Chondrocyte (in vitro differentiated cells): ENCODE data around the gene LRRC71. TPM values are rescaled to one million over a fixed set of nuclear protein-coding genes. Genes with fewer than 3 reads are reported as not detected.

Experiments
- DNase-seq: peaks from one replicate; pipeline ENCODE4 v3.0.0; 2021; ENCODE audit warnings: mixed read lengths, low spot score
- H3K27ac Mint-ChIP-seq: one replicate; pipeline ENCODE4 v1.8.0; 2021; ENCODE audit warnings: mild to moderate bottlenecking, moderate library complexity, mixed read lengths; ENCODE audit not compliant: unreplicated experiment
- H3K27me3 Mint-ChIP-seq: 2 replicates; pipeline ENCODE4 v1.8.0; 2021; ENCODE audit warnings: low read depth, mixed read lengths
- H3K36me3 Mint-ChIP-seq: 2 replicates; pipeline ENCODE4 v1.8.0; 2021; ENCODE audit warnings: low read depth, mixed read lengths
- H3K4me1 Mint-ChIP-seq: 2 replicates; pipeline ENCODE4 v1.8.0; 2021; ENCODE audit warnings: low read depth, mild to moderate bottlenecking, mixed read lengths
- H3K4me3 Mint-ChIP-seq: one replicate; pipeline ENCODE4 v1.8.0; 2021; ENCODE audit warnings: mild to moderate bottlenecking, moderate library complexity, mixed read lengths; ENCODE audit not compliant: unreplicated experiment
- H3K9me3 Mint-ChIP-seq: 2 replicates; pipeline ENCODE4 v1.8.0; 2021; ENCODE audit warnings: low read depth, mixed read lengths
- CTCF ChIP-seq: fragments of 200-600 bp; sonication (generic); IDR thresholded peaks from 2 replicates; pipeline ENCODE4 v1.5.0; 2021; ENCODE audit warnings: antibody characterized with exemption, mild to moderate bottlenecking, moderate library complexity
- total RNA-seq: library from RNA; stranded (reverse); gene quantifications from 3 replicates; pipeline ENCODE4 v1.2.1, GENCODE V29; 2021

LRRC71 gene
- total RNA-seq, 1 donor from 2014 or later, result not detected

- no peak for TF ChIP-seq CTCF
- H3K4me1 Mint-ChIP-seq, result peaks cover 18% of the 10 kb centered on the region
- H3K27me3 Mint-ChIP-seq, result peaks cover 2% of the 10 kb centered on the region
- DNase-seq, result peak; percentile 39
- H3K9me3 Mint-ChIP-seq, result no peaks in the 10 kb centered on the region
- H3K4me3 Mint-ChIP-seq, result no peak overlapping the region
- H3K27ac Mint-ChIP-seq, result peak overlapping the region; percentile 24
- peaks cover 1% of the 10 kb centered on the region for H3K36me3 Mint-ChIP-seq
Observed at GRCh38 chr1:156905651-156906050, 14.8 kb upstream of the LRRC71 start.

GRCh38 chr1:156906206-156906906 is 14.1 kb upstream of the LRRC71 start:
- no peak for TF ChIP-seq CTCF
- no peak overlapping the region for H3K4me3 Mint-ChIP-seq
- H3K9me3 Mint-ChIP-seq, result no peaks in the 10 kb centered on the region
- peak; percentile 82 for DNase-seq
- no peak overlapping the region for H3K27ac Mint-ChIP-seq
- peaks cover 1% of the 10 kb centered on the region for H3K36me3 Mint-ChIP-seq
- H3K4me1 Mint-ChIP-seq, result peaks cover 18% of the 10 kb centered on the region
- H3K27me3 Mint-ChIP-seq, result peaks cover 2% of the 10 kb centered on the region

GRCh38 chr1:156908541-156908940 is 11.9 kb upstream of the LRRC71 start:
- H3K36me3 Mint-ChIP-seq, result peaks cover 1% of the 10 kb centered on the region
- TF ChIP-seq CTCF, result no peak
- no peak overlapping the region for H3K27ac Mint-ChIP-seq
- peak; percentile 88 for DNase-seq
- H3K27me3 Mint-ChIP-seq, result no peaks in the 10 kb centered on the region
- no peaks in the 10 kb centered on the region for H3K9me3 Mint-ChIP-seq
- H3K4me1 Mint-ChIP-seq, result peaks cover 5% of the 10 kb centered on the region
- no peak overlapping the region for H3K4me3 Mint-ChIP-seq

GRCh38 chr1:156908955-156909354 is 11.5 kb upstream of the LRRC71 start:
- Mint-ChIP-seq H3K4me1 (peaks cover 5% of the 10 kb centered on the region), H3K27ac (no peak overlapping the region), H3K27me3 (no peaks in the 10 kb centered on the region), H3K9me3 (no peaks in the 10 kb centered on the region), H3K4me3 (no peak overlapping the region), H3K36me3 (peaks cover 2% of the 10 kb centered on the region)
- DNase-seq, result no peak
- TF ChIP-seq CTCF, result no peak

- no peaks in the 10 kb centered on the region for H3K27me3 Mint-ChIP-seq
Observed at GRCh38 chr1:156909671-156910070, 10.8 kb upstream of the LRRC71 start.

More at GRCh38 chr1:156909671-156910070, 10.8 kb upstream of the LRRC71 start:
- Mint-ChIP-seq H3K4me3 (no peak overlapping the region), H3K9me3 (no peaks in the 10 kb centered on the region), H3K27ac (no peak overlapping the region), H3K4me1 (peaks cover 5% of the 10 kb centered on the region), H3K36me3 (peaks cover 6% of the 10 kb centered on the region)
- no peak for DNase-seq
- TF ChIP-seq CTCF, result no peak
